Keratinocyte (primary cell): Measurements from ENCODE around the gene WDR27. TPM values are rescaled to one million over a fixed set of nuclear protein-coding genes. Genes with fewer than 3 reads are reported as not detected.
"Not testable (repeated sequence)": the region's sequence is repeated elsewhere in the genome, so short reads cannot be mapped to it uniquely, and the experiment has no call there.

Experiments used
- DNase-seq: peaks from one replicate; pipeline ENCODE4 v3.0.0-alpha.2; 2011; ENCODE audit warnings: low read depth, missing footprints, low spot score
- FAIRE-seq: peaks from 2 replicates; lab custom pipeline; 2011; peaks lifted over from hg19 to GRCh38; lab: Jason Lieb, UNC
- H2AFZ ChIP-seq: 2 replicates; pipeline ENCODE4 v1.6.0; 2012; ENCODE audit warnings: low read length, control low read depth, inconsistent platforms; ENCODE audit not compliant: control insufficient read depth
- H3K27ac ChIP-seq: 2 replicates; pipeline ENCODE4 v1.5.1; 2011; ENCODE audit warnings: low read length; ENCODE audit not compliant: control insufficient read depth, insufficient read depth
- H3K27me3 ChIP-seq: 3 replicates; pipeline ENCODE4 v1.6.0; 2011; ENCODE audit warnings: low read length; ENCODE audit not compliant: control insufficient read depth, insufficient read depth; ENCODE audit errors: extremely low read depth
- H3K36me3 ChIP-seq, 2 experiments: 2 replicates in 1 of 2; 3 replicates in 1 of 2; pipeline ENCODE4 v1.5.1; 2011; ENCODE audit warnings: low read length in 2 of 2, mild to moderate bottlenecking in 1 of 2; ENCODE audit not compliant: control insufficient read depth in 2 of 2, insufficient read depth in 2 of 2; ENCODE audit errors: extremely low read depth in 1 of 2
- H3K4me1 ChIP-seq: 3 replicates; pipeline ENCODE4 v1.5.1; 2011; ENCODE audit warnings: low read length; ENCODE audit not compliant: control insufficient read depth, insufficient read depth; ENCODE audit errors: extremely low read depth
- H3K4me2 ChIP-seq: 3 replicates; pipeline ENCODE4 v1.6.0; 2011; ENCODE audit warnings: low read depth, low read length; ENCODE audit not compliant: control insufficient read depth, insufficient read depth; ENCODE audit errors: extremely low read depth
- H3K4me3 ChIP-seq, 3 experiments: fragments of 200-600 bp in 1 of 3; sonication (generic) in 1 of 3; 2 replicates in 2 of 3; 3 replicates in 1 of 3; pipeline ENCODE4 v1.5.1; 2011 to 2016; ENCODE audit warnings: low read length in 3 of 3, mild to moderate bottlenecking in 3 of 3, control low read depth in 2 of 3, inconsistent platforms in 1 of 3, low read depth in 1 of 3, mixed read lengths in 1 of 3, mixed run types in 1 of 3, moderate library complexity in 1 of 3; ENCODE audit not compliant: control insufficient read depth in 2 of 3, insufficient read depth in 2 of 3; ENCODE audit errors: extremely low read depth in 1 of 3
- H3K79me2 ChIP-seq: 2 replicates; pipeline ENCODE4 v1.6.0; 2012; ENCODE audit warnings: low read length; ENCODE audit not compliant: control insufficient read depth, insufficient read depth
- H3K9ac ChIP-seq: 3 replicates; pipeline ENCODE4 v1.6.0; 2011; ENCODE audit warnings: low read length; ENCODE audit not compliant: control insufficient read depth, insufficient read depth; ENCODE audit errors: extremely low read depth
- H3K9me1 ChIP-seq: 3 replicates; pipeline ENCODE4 v1.6.0; 2011; ENCODE audit warnings: low read length; ENCODE audit not compliant: control insufficient read depth, insufficient read depth; ENCODE audit errors: extremely low read depth
- H3K9me3 ChIP-seq: 2 replicates; pipeline ENCODE4 v1.5.1; 2012; ENCODE audit warnings: low read depth, low read length; ENCODE audit not compliant: control insufficient read depth
- H4K20me1 ChIP-seq: 3 replicates; pipeline ENCODE4 v1.6.0; 2011; ENCODE audit warnings: low read length; ENCODE audit not compliant: control insufficient read depth, insufficient read depth; ENCODE audit errors: extremely low read depth
- EZH2 ChIP-seq: IDR thresholded peaks from one replicate; pipeline ENCODE4 v1.6.1; 2012; ENCODE audit warnings: inconsistent platforms, mild to moderate bottlenecking, low read length, moderate library complexity
- dilution Hi-C: fragments of 300-500 bp; cut with MboI; formaldehyde crosslinking; loops from one replicate; pipeline ENCODE4 v1.7.0; 2020; ENCODE audit warnings: low sequenced_read_pairs; ENCODE audit not compliant: extremely low pct_ligation_motif_present
- polyA plus RNA-seq, 5 experiments: library from polyadenylated mRNA; depleted of rRNA in 3 of 5; stranded (reverse) in 3 of 5; stranded (forward) in 1 of 5; unstranded in 1 of 5; fragments of >200 nt; gene quantifications; 1 replicate in 1 of 5; 2 replicates in 3 of 5; 3 replicates in 1 of 5; pipeline versions ENCODE4 v1.2.1 to v1.2.3, GENCODE V29; 2011 to 2012; ENCODE audit warnings: missing spikeins in 2 of 5, low read depth in 1 of 5, low replicate concordance in 1 of 5
- TF ChIP-seq, protein P1 (sequence below), 3 experiments: IDR thresholded peaks in 1 of 3; conservative IDR thresholded peaks in 1 of 3; optimal IDR thresholded peaks in 1 of 3; 2 replicates in 2 of 3; 3 replicates in 1 of 3; pipeline versions ENCODE3 to v1.5.1; 2011; ENCODE audit warnings: low read length in 3 of 3, mild to moderate bottlenecking in 3 of 3, moderate library complexity in 2 of 3, control low read depth in 1 of 3, inconsistent platforms in 1 of 3; ENCODE audit not compliant: insufficient read depth in 2 of 3; ENCODE audit errors: extremely low read depth in 1 of 3

The WDR27 gene
- polyA plus RNA-seq, 1 donor (not counting 4 experiments of a cell fraction or from before 2014, with no cell fraction given) = 17.8 TPM

DNA sequence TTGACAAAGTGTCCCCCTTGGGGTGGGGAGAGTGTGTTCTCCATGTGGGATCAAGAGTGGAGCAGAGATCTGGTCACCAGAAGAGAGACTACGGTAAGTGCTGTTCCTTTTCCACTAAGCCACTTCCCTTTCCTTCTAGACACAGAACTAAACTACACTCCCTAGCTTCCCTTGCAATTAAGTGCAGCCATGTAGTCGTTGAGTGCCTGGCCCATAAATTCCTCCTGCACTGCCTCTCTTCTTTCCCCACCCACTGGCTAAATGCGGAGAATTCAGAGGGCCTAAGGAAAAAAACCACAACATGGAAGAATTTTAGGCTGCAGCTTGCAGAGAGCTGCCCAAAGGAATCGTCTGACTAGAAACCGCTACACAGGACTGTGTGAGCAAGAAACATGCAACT, 1.5 kb downstream of the WDR27 start:
- FAIRE-seq = no peak
- Histone ChIP-seq H2AFZ (no peak overlapping the region), H4K20me1 (no peaks in the 10 kb centered on the region)

GRCh38 chr6:169697115-169697514, 4.7 kb downstream of the WDR27 start:
- H3K9me1 ChIP-seq, FAIRE-seq, H3K27me3 ChIP-seq, H3K27ac ChIP-seq, H3K36me3 ChIP-seq, H3K4me2 ChIP-seq, H3K9me3 ChIP-seq, H3K9ac ChIP-seq, dilution Hi-C loops, H2AFZ ChIP-seq, H4K20me1 ChIP-seq, DNase-seq, H3K4me3 ChIP-seq: not testable (repeated sequence)
- TF ChIP-seq, protein P1, sequence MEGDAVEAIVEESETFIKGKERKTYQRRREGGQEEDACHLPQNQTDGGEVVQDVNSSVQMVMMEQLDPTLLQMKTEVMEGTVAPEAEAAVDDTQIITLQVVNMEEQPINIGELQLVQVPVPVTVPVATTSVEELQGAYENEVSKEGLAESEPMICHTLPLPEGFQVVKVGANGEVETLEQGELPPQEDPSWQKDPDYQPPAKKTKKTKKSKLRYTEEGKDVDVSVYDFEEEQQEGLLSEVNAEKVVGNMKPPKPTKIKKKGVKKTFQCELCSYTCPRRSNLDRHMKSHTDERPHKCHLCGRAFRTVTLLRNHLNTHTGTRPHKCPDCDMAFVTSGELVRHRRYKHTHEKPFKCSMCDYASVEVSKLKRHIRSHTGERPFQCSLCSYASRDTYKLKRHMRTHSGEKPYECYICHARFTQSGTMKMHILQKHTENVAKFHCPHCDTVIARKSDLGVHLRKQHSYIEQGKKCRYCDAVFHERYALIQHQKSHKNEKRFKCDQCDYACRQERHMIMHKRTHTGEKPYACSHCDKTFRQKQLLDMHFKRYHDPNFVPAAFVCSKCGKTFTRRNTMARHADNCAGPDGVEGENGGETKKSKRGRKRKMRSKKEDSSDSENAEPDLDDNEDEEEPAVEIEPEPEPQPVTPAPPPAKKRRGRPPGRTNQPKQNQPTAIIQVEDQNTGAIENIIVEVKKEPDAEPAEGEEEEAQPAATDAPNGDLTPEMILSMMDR (optimal IDR thresholded peaks at IDR 0.05 in 1 of 3, IDR thresholded peaks at IDR 0.05 in 1 of 3, conservative IDR thresholded peaks at IDR 0.05 in 1 of 3; ENCODE audit: extremely low read depth in 1 of 3, insufficient read depth in 2 of 3, low read length in 3 of 3) = peak in 2 of 3 experiments; percentile 21 to 31
- Histone ChIP-seq H3K79me2 (peaks cover 55% of the 10 kb centered on the region), H3K4me1 (peaks cover 20% of the 10 kb centered on the region)

More for the DNA sequence above, 1.5 kb downstream of the WDR27 start:
- peaks cover 72% of the 10 kb centered on the region for H3K79me2 ChIP-seq
- peak overlapping the region in 2 of 3 experiments; percentile 91 to 94 for H3K4me3 ChIP-seq
- peaks cover 0 to 3% of the 10 kb centered on the region in 2 experiments for H3K36me3 ChIP-seq
- H3K9ac ChIP-seq = peak overlapping the region; percentile 91
- TF ChIP-seq, protein P1 (optimal IDR thresholded peaks at IDR 0.05 in 1 of 3, IDR thresholded peaks at IDR 0.05 in 1 of 3, conservative IDR thresholded peaks at IDR 0.05 in 1 of 3; ENCODE audit: extremely low read depth in 1 of 3, insufficient read depth in 2 of 3, low read length in 3 of 3) = no peak
- TF ChIP-seq EZH2 = no peak
- no peaks in the 10 kb centered on the region for H3K27me3 ChIP-seq
- H3K27ac ChIP-seq = no peak overlapping the region
- DNase-seq = no peak
- H3K9me3 ChIP-seq = no peaks in the 10 kb centered on the region
- H3K9me1 ChIP-seq = no peaks in the 10 kb centered on the region
- peak overlapping the region; percentile 93 for H3K4me2 ChIP-seq
- dilution Hi-C loops = no loop called here
- H3K4me1 ChIP-seq = peaks cover 38% of the 10 kb centered on the region
